ENCODE measurements around the gene CDT1.

The CDT1 gene

DNA sequence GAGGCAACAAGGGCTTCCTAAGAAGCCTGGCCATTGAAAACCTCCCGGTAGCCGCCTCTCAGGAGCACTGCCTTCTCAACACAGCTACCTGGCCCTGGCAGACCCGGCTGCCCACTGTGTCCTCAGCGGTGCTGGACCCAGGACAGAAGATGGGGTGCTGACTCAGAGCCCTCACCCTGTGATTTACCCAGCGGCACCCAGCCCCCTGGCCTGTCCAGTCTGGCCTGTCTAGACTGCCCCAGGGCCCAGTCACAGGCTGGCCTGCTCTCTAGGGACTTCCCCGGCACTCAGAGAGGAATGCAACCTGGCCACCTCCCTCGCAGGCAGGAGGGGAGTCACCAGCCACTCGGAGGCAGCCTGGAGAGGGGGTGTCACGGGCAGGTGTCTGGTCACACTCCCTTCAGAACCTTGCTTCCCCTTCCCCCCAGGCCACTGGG lies 38.7 kb upstream of the CDT1 start:
- H3K4me2 ChIP-seq (ENCODE audit: low read depth, low read length, poor library complexity, severe bottlenecking), result no peak overlapping the region
- no peaks in the 10 kb centered on the region for H3F3A ChIP-seq (ENCODE audit: insufficient read depth)
- H3K36me3 ChIP-seq (ENCODE audit: low read length), result no peaks in the 10 kb centered on the region
- no peaks in the 10 kb centered on the region for H3K27me3 ChIP-seq (ENCODE audit: low read length)
- no peaks in the 10 kb centered on the region for H4K20me1 ChIP-seq (ENCODE audit: low read depth, low read length)
- TF ChIP-seq, protein P1, sequence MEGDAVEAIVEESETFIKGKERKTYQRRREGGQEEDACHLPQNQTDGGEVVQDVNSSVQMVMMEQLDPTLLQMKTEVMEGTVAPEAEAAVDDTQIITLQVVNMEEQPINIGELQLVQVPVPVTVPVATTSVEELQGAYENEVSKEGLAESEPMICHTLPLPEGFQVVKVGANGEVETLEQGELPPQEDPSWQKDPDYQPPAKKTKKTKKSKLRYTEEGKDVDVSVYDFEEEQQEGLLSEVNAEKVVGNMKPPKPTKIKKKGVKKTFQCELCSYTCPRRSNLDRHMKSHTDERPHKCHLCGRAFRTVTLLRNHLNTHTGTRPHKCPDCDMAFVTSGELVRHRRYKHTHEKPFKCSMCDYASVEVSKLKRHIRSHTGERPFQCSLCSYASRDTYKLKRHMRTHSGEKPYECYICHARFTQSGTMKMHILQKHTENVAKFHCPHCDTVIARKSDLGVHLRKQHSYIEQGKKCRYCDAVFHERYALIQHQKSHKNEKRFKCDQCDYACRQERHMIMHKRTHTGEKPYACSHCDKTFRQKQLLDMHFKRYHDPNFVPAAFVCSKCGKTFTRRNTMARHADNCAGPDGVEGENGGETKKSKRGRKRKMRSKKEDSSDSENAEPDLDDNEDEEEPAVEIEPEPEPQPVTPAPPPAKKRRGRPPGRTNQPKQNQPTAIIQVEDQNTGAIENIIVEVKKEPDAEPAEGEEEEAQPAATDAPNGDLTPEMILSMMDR (IDR thresholded peaks at IDR 0.05; ENCODE audit: insufficient read depth, low read length, poor library complexity, severe bottlenecking), result no peak
- no peak for TF ChIP-seq EZH2phosphoT487 (conservative IDR thresholded peaks at IDR 0.05; ENCODE audit: low read length)
- no peaks in the 10 kb centered on the region for H3K9me2 ChIP-seq (replicated peaks; ENCODE audit: insufficient read depth, low read length)
- no peak overlapping the region for H3K27ac ChIP-seq (ENCODE audit: low read depth, low read length)
- no peaks in the 10 kb centered on the region for H3K79me2 ChIP-seq (ENCODE audit: insufficient read depth, low read length)
- H2AFZ ChIP-seq (ENCODE audit: low read depth, low read length, severe bottlenecking), result no peak overlapping the region
- H3K9ac ChIP-seq (ENCODE audit: low read length), result no peak overlapping the region
- H3K9me3 ChIP-seq (ENCODE audit: insufficient read depth, low read length), result no peaks in the 10 kb centered on the region
- no peak overlapping the region for H3K4me3 ChIP-seq (ENCODE audit: insufficient read depth, low read length, poor library complexity, severe bottlenecking)

DNA sequence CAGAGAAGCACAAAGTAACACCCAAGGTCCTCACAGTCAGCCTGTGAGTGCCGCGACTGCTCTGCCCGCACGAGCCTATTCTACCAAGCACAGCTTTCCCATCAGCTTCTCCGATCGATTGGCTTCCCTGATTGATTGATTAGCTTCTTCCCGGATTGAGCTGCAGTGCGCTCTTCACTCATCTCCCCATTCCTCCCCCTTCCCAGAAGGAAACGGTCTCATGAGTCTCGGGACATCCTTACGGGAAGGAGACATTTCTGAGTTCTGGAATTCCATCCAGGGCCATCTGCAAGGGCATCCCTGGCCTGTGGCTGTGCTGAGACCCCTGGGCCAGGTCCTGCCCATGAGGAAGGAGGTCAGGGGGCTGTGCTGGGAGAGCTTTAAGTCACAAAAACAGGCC lies 36.6 kb upstream of the CDT1 start:
- Histone ChIP-seq H3K4me2 (ENCODE audit: low read depth, low read length, poor library complexity, severe bottlenecking) (no peak overlapping the region), H3K9ac (ENCODE audit: low read length) (no peak overlapping the region), H3K4me3 (ENCODE audit: insufficient read depth, low read length, poor library complexity, severe bottlenecking) (no peak overlapping the region), H3K79me2 (ENCODE audit: insufficient read depth, low read length) (no peaks in the 10 kb centered on the region), H3K9me3 (ENCODE audit: insufficient read depth, low read length) (no peaks in the 10 kb centered on the region), H2AFZ (ENCODE audit: low read depth, low read length, severe bottlenecking) (no peak overlapping the region), H3F3A (ENCODE audit: insufficient read depth) (no peaks in the 10 kb centered on the region), H4K20me1 (ENCODE audit: low read depth, low read length) (no peaks in the 10 kb centered on the region), H3K27ac (ENCODE audit: low read depth, low read length) (no peak overlapping the region), H3K36me3 (ENCODE audit: low read length) (no peaks in the 10 kb centered on the region), H3K27me3 (ENCODE audit: low read length) (no peaks in the 10 kb centered on the region), H3K9me2 (replicated peaks; ENCODE audit: insufficient read depth, low read length) (no peaks in the 10 kb centered on the region)
- TF ChIP-seq, protein P1 (IDR thresholded peaks at IDR 0.05; ENCODE audit: insufficient read depth, low read length, poor library complexity, severe bottlenecking), result no peak
- TF ChIP-seq EZH2phosphoT487 (conservative IDR thresholded peaks at IDR 0.05; ENCODE audit: low read length), result no peak

DNA sequence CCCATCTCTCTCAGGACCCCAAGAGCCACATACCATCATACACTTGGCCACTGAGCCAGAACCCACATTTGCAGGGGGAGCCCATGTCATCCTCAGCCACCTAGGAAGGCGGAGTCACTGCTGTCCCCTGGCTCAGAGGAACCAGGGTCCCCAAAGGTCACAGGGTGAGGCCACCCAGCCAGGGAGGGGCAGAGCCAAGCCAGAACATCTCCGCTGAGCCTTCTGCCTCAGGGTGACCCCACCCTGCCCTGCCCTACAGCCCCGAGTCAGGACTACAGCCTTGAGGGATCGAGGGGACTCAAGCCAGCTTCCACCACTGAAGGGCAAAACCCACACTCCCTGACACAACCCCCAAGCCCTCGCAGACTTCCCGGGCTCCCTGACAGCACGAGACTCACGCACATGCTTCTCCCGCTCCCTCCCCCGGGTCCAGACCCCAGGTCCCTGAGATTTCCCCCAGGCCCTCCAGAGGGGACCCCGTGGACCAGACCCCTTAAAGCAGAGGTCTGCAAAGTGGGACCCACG lies 36.0 kb upstream of the CDT1 start:
- H3F3A ChIP-seq (ENCODE audit: insufficient read depth), result no peaks in the 10 kb centered on the region
- no peaks in the 10 kb centered on the region for H3K79me2 ChIP-seq (ENCODE audit: insufficient read depth, low read length)
- no peaks in the 10 kb centered on the region for H3K36me3 ChIP-seq (ENCODE audit: low read length)
- H3K9me3 ChIP-seq (ENCODE audit: insufficient read depth, low read length), result no peaks in the 10 kb centered on the region
- H3K27ac ChIP-seq (ENCODE audit: low read depth, low read length), result no peak overlapping the region
- H3K4me2 ChIP-seq (ENCODE audit: low read depth, low read length, poor library complexity, severe bottlenecking), result no peak overlapping the region
- TF ChIP-seq, protein P1 (IDR thresholded peaks at IDR 0.05; ENCODE audit: insufficient read depth, low read length, poor library complexity, severe bottlenecking), result no peak
- no peak for TF ChIP-seq EZH2phosphoT487 (conservative IDR thresholded peaks at IDR 0.05; ENCODE audit: low read length)
- H2AFZ ChIP-seq (ENCODE audit: low read depth, low read length, severe bottlenecking), result no peak overlapping the region
- H3K9ac ChIP-seq (ENCODE audit: low read length), result no peak overlapping the region
- no peak overlapping the region for H3K4me3 ChIP-seq (ENCODE audit: insufficient read depth, low read length, poor library complexity, severe bottlenecking)
- H4K20me1 ChIP-seq (ENCODE audit: low read depth, low read length), result no peaks in the 10 kb centered on the region
- no peaks in the 10 kb centered on the region for H3K9me2 ChIP-seq (replicated peaks; ENCODE audit: insufficient read depth, low read length)
- H3K27me3 ChIP-seq (ENCODE audit: low read length), result no peaks in the 10 kb centered on the region
